ENCODE measurements around the gene EED. TPM values are rescaled to one million over a fixed set of nuclear protein-coding genes. Genes with fewer than 3 reads are reported as not detected.

Gene EED
- total and polyA plus RNA-seq, 9 of the 15 experiments (the other 6 are each of a cell fraction or from before 2014, with no cell fraction given): 33.0 to 110 (median 55.1) TPM

DNA sequence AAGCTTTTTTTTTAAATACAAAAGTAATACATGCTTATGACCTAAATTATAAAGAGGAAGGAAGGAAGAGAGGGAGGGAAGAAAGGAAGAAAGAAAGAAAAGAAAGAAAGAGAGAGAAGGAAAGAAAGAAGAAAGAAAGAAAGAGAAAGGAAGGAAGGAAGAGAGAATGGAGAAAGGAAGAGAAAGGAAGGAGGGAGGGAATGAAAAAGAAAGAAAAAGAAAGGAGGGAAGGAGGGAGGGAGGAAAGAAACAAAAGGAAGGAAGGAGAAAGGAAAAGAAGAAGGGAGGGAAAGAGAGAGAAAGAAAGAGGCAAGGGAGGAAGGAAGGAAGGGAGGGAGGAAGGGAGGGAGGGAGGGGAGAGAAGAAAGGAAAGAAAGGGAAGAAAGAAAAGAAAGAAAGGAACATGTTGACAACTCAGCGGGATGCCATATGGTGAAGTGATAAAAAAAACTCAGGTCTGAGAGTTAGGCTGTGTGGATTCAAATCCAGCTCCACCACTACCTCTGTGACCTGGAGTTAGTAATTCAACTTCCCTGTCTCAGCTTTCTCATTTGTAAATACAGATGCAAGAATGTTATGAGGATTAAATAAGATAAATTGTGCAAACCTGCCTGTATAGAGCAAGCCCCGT, 9.6 kb upstream of the EED start (continued):
- TF ChIP-seq, protein P1, sequence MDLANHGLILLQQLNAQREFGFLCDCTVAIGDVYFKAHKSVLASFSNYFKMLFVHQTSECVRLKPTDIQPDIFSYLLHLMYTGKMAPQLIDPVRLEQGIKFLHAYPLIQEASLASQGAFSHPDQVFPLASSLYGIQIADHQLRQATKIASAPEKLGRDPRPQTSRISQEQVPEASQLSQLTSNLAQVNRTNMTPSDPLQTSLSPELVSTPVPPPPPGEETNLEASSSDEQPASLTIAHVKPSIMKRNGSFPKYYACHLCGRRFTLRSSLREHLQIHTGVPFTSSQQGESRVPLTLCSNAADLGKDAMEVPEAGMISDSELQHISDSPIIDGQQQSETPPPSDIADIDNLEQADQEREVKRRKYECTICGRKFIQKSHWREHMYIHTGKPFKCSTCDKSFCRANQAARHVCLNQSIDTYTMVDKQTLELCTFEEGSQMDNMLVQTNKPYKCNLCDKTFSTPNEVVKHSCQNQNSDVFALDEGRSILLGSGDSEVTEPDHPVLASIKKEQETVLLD (IDR thresholded peaks at IDR 0.05): peak; percentile 89
- no peak for TF ChIP-seq MCM3 (IDR thresholded peaks at IDR 0.05)
- TF ChIP-seq POLR2AphosphoS2 (IDR thresholded peaks at IDR 0.05; ENCODE audit: low read length): no peak
- 0 out of 4 replicates have a peak, but pooled peaks of 1 of the 2 experiments have one; percentile 58 for TF ChIP-seq CSDE1 (IDR thresholded peaks at IDR 0.05)
- no peak for TF ChIP-seq HMGXB4 (CRISPR knock-in tag; IDR thresholded peaks at IDR 0.05)
- TF ChIP-seq ATF6 (CRISPR knock-in tag; IDR thresholded peaks at IDR 0.05): no peak
- no peak for TF ChIP-seq ZFPM2 (CRISPR knock-in tag; IDR thresholded peaks at IDR 0.05)
- TF ChIP-seq ZNF224 (CRISPR knock-in tag; IDR thresholded peaks at IDR 0.05): no peak
- TF ChIP-seq, protein P2, sequence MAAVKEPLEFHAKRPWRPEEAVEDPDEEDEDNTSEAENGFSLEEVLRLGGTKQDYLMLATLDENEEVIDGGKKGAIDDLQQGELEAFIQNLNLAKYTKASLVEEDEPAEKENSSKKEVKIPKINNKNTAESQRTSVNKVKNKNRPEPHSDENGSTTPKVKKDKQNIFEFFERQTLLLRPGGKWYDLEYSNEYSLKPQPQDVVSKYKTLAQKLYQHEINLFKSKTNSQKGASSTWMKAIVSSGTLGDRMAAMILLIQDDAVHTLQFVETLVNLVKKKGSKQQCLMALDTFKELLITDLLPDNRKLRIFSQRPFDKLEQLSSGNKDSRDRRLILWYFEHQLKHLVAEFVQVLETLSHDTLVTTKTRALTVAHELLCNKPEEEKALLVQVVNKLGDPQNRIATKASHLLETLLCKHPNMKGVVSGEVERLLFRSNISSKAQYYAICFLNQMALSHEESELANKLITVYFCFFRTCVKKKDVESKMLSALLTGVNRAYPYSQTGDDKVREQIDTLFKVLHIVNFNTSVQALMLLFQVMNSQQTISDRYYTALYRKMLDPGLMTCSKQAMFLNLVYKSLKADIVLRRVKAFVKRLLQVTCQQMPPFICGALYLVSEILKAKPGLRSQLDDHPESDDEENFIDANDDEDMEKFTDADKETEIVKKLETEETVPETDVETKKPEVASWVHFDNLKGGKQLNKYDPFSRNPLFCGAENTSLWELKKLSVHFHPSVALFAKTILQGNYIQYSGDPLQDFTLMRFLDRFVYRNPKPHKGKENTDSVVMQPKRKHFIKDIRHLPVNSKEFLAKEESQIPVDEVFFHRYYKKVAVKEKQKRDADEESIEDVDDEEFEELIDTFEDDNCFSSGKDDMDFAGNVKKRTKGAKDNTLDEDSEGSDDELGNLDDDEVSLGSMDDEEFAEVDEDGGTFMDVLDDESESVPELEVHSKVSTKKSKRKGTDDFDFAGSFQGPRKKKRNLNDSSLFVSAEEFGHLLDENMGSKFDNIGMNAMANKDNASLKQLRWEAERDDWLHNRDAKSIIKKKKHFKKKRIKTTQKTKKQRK (IDR thresholded peaks at IDR 0.05; ENCODE audit: borderline replicate concordance, low read depth, low read length): no peak
- peak; percentile 61 for TF ChIP-seq NCOA4 (IDR thresholded peaks at IDR 0.05; ENCODE audit: partially characterized antibody)
- TF ChIP-seq RFX5 (IDR thresholded peaks at IDR 0.05; ENCODE audit: low read depth, low read length): no peak
- no peak for TF ChIP-seq ZNF140 (CRISPR knock-in tag; IDR thresholded peaks at IDR 0.05)
- 0 out of 4 replicates have a peak, but pooled peaks of 1 of the 2 experiments have one; percentile 68 for TF ChIP-seq ARNT (IDR thresholded peaks at IDR 0.05)
- peak; percentile 95 for TF ChIP-seq GATAD2A (IDR thresholded peaks at IDR 0.05)
- TF ChIP-seq ZNF282 (CRISPR knock-in tag; IDR thresholded peaks at IDR 0.05): no peak
- TF ChIP-seq ILF3 (IDR thresholded peaks at IDR 0.05; ENCODE audit: borderline replicate concordance): no peak
- TF ChIP-seq, protein P3, sequence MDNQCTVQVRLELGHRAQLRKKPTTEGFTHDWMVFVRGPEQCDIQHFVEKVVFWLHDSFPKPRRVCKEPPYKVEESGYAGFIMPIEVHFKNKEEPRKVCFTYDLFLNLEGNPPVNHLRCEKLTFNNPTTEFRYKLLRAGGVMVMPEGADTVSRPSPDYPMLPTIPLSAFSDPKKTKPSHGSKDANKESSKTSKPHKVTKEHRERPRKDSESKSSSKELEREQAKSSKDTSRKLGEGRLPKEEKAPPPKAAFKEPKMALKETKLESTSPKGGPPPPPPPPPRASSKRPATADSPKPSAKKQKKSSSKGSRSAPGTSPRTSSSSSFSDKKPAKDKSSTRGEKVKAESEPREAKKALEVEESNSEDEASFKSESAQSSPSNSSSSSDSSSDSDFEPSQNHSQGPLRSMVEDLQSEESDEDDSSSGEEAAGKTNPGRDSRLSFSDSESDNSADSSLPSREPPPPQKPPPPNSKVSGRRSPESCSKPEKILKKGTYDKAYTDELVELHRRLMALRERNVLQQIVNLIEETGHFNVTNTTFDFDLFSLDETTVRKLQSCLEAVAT (IDR thresholded peaks at IDR 0.05): peak; percentile 53 to 62; a peak in 2 of 4 replicates
- TF ChIP-seq RAD51 (IDR thresholded peaks at IDR 0.05; ENCODE audit: borderline replicate concordance, low read depth): no peak
- peak; percentile 47 for TF ChIP-seq ARHGAP35 (IDR thresholded peaks at IDR 0.05; ENCODE audit: partially characterized antibody)
- no peak for TF ChIP-seq PHF20 (IDR thresholded peaks at IDR 0.05; ENCODE audit: partially characterized antibody)
